GM18867 (cell line): ENCODE results near the gene FFAR1.
"Not testable (repeated sequence)": the region's sequence is repeated elsewhere in the genome, so short reads cannot be mapped to it uniquely, and the experiment has no call there.

Source experiments
- ATAC-seq: cut with Tn5 transposase; IDR thresholded peaks from one replicate; pipeline ENCODE4 v1.9.1; 2021; ENCODE audit warnings: mild to moderate bottlenecking, moderate library complexity; ENCODE audit not compliant: unreplicated experiment

The FFAR1 gene

GRCh38 chr19:35341006-35341405 is 6.7 kb upstream of the FFAR1 start:
- ATAC-seq, result no peak

DNA sequence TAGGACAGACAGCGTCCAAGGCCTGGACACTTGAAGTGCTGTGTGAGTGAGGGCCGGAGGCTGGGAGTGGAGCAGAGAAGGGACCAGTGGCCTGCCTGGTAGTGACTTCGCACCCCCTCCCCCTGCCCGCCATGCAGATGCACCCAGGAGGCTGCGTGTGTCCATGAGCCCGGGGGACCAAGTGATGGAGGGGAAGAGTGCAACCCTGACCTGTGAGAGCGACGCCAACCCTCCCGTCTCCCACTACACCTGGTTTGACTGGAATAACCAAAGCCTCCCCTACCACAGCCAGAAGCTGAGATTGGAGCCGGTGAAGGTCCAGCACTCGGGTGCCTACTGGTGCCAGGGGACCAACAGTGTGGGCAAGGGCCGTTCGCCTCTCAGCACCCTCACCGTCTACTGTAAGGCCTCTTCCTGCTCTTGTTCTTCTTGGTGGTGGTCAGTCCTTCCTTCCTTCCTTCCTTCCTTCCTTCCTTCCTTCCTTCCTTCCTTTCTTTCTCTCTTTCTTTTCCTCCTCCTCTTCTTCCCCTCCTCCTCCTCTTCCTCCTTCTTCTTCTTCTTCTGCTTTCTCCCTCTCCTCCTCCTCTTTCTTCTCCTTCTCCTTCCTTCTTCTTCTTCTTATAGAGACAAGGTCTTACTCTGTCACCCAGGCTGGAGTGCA is 6.0 kb upstream of the FFAR1 start:
- no peak for ATAC-seq

DNA sequence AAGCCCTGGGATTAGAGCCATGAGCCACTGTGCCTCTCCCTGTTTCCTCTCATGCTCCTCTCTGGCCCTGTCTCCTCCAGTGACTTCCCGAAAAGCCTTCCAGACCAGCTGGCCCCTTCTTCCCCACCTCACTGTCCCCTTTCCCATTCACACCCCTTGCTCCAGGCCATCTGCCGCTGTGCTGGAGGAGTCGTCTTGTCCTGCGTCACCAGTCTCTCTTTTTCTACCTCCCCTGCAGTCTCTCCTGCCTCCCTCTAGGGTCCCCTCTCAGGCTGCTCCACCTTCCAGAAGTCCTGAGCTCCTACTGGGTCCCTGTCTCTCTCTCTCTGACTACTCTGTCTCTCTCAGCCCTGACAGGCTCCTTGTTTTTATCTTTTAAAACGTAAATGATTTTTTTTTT is 5.3 kb upstream of the FFAR1 start:
- no peak for ATAC-seq

DNA sequence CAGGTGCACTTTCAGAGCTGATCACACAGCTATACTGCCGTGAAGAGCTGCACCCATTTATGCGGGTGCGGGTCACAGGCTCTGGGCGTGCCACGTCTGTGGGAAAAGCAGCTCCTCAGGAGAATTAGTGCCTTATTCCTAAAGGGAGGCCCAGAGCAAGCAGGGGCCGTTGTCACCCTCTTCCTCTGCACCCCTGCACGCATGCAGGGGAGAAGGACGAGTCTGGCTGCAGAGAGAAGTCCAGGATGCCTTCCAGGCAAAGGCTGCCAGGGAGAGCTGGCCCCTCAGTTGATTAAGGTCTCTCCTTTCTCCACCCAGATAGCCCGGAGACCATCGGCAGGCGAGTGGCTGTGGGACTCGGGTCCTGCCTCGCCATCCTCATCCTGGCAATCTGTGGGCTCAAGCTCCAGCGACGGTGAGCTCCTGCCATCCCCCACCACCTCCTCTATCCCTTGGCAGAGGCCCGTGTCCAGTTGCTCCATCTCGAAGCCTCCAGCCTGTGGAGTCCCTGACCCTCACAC is 3.1 kb upstream of the FFAR1 start:
- no peak for ATAC-seq

GRCh38 chr19:35345671-35346111 is 2.0 kb upstream of the FFAR1 start:
- ATAC-seq, result no peak

DNA sequence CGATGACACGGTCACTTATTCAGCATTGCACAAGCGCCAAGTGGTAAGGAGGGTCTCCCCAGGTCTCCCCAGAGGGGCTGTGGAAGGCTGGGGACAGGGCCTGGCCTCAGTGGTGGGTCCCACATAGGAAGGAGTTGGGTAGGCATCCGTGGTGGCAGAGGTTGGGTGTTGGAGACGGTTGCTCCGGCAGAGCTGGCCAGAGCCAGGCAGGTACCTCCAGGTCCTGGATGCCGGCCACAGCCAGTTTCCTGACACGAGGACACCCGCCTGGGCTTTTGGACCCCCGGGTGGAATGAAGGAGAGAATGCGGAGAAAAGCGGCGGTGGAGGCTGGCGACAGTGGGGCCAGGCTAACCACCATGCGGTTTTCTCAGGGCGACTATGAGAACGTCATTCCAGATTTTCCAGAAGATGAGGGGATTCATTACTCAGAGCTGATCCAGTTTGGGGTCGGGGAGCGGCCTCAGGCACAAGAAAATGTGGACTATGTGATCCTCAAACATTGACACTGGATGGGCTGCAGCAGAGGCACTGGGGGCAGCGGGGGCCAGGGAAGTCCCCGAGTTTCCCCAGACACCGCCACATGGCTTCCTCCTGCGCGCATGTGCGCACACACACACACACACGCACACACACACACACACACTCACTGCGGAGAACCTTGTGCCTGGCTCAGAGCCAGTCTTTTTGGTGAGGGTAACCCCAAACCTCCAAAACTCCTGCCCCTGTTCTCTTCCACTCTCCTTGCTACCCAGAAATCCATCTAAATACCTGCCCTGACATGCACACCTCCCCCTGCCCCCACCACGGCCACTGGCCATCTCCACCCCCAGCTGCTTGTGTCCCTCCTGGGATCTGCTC is 1.3 kb upstream of the FFAR1 start:
- no peak for ATAC-seq

- no peak for ATAC-seq
Observed at GRCh38 chr19:35347930-35348298, 212 bp downstream of the FFAR1 start.

DNA sequence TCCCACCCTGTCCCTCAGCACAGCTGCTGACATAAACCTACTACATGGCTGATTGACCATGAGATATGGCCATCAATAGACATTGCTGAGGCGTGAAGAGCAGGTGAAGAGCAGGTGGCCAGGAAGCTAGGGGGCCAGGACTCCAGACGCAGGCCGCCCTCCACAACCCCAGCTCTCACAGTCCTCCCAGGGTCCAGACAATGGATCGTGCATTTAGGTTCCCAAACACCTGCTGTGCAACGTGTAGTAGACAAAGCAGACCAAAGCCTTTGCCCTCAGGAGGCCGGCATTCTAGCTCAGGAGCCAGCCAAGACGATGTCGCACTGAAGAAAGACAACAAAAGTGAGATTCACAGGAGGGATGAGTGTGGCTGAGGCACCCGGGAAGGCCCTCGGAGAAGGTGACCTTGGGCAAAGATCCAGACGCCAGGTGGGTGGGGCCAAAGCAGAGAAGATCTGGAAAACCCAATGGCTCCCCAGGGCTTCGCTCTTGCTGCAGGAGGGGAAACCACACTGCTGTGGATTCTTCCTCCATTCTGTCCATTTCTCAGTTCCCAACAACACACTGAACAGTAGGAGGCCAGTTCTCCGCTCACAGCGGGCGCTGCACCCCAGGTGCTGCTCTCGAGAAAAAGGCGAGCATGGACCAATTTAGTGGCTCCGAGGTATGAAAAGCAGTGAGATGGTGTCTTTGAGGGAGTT is 1.4 kb downstream of the FFAR1 start:
- no peak for ATAC-seq

DNA sequence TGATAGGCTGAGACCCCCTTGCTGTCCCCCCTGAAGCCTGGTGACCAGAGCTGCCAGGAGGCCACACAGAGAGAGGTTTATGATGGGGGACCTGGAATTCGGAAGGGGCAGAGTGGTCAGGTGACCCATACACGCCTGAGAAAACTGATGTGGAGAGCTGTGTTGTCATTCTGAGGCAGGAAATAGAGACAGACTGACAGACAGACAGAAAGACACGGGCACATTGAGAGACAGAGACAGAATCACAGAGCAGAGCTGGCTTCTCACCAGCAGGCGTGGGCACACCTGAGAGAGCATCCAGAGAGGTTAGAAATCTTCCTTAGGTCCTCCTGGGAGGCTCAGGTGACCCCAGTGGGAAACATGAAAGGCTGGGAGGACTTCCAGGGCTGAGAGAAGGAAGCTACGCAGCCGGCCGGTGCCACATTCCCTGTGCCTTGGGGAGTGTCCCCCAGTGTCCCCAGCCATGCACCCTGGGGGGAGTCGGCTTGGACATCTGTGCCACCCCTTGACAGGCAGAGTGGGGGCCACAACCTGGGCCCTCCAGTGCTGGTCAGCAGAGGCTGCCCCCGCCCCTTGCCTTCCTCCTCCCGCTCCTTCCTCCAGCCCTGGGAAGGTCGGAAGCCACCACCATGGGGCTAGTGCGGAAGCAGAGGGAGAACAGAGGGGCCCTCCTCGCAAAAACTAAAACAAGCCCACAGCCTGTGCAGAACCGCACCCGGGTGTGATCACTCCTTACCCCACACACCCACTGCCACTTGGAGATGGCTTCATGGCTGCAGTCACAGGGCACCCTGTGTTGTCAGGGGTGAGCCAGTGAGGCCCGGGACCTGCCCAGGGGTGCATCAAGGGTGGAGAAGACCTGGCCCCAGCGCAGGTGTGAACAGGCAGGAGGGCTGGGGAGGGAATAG is 2.2 kb downstream of the FFAR1 start:
- ATAC-seq, result no peak

DNA sequence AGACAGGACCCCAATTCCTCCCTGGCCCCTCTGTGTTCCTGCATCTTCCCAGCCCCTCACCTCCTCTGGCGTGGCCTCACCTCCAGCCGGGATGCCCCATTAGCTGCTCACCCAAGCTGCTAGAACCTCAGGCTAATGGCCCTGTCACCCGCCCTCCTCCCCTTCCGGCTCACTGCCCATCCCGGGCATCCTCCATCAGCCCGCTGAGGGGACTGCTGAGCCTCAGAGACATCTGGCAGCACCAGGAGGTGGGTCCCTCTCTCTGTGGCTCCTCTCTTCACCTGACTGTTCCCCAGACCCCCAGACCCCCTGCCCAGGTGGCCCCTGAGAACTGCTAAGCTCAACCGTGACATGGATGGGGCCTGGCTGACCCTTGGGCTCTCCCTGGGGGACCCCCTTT is 2.9 kb downstream of the FFAR1 start:
- no peak for ATAC-seq

GRCh38 chr19:35351411-35352176 is 3.9 kb downstream of the FFAR1 start:
- ATAC-seq, result no peak

GRCh38 chr19:35352177-35352447 is 4.4 kb downstream of the FFAR1 start:
- ATAC-seq, result no peak

DNA sequence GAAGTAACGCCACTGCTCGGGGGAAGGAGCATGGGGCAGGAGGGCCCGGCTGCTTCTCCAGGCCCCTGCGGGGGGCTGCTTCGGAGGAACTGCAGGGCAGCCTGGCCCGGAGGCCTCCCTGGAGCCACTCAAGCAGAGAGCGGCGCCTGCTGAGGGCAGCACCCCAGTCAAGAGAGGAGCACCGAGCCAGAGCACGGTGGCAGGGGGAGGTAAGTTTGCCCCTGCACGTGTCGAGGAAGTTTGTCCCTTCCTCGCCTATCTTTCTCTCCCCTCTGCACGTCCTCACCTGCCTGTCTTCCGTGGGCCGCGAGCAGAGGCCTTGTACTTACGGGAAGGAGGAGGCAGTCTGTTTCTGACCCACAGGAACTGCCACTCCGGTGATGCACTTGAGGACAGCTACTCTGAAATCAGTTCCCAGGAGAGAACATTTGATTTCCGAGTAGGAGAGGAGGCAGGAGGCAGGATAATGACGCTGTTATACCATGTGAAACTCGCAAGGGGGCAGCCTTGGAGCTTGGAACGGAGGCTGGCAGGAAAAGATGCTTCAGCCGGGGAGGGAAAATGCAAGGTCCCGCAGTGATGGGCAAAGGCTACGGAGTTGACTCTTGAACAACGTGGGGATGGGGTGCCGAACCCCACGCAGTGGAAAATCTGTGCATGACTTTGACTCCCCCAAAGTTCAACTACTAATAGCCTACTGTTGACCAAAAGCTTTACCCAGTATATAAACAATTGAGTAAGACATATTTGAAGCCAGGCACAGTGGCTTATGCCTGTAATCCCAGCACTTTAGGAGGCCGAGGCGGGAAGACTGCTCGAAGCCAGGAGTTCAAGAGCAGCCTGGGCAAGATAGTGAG is 5.0 kb downstream of the FFAR1 start:
- ATAC-seq, result no peak

DNA sequence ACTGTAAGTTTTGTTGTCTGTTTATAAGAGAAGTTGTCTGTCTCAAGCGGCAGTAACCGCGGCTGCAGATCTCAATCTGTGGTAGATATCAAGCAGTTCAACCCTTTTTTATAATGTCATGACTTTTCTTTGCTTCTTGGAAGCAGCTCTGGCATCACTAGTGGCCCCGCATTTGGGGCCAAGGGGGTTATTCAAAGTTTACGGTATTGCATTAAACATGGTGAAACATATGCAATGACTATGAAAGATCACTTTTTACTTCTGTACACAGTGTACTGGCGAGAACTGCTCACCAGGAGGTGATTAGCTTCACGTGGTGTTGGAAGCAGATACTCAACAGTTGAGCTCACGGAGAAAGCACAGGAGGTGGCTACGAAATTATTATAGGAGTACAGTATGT is 5.9 kb downstream of the FFAR1 start:
- no peak for ATAC-seq

- no peak for ATAC-seq
Observed at GRCh38 chr19:35354898-35355297, 7.2 kb downstream of the FFAR1 start.

- no peak for ATAC-seq
Observed at GRCh38 chr19:35355791-35356460, 8.2 kb downstream of the FFAR1 start.

GRCh38 chr19:35357867-35358573 is 10.3 kb downstream of the FFAR1 start, which contains the start of gene FFAR3:
FFAR3 (plus strand) TSS chr19:35358460; CDS start chr19:35358891, 431 bp downstream.
- no peak for ATAC-seq

DNA sequence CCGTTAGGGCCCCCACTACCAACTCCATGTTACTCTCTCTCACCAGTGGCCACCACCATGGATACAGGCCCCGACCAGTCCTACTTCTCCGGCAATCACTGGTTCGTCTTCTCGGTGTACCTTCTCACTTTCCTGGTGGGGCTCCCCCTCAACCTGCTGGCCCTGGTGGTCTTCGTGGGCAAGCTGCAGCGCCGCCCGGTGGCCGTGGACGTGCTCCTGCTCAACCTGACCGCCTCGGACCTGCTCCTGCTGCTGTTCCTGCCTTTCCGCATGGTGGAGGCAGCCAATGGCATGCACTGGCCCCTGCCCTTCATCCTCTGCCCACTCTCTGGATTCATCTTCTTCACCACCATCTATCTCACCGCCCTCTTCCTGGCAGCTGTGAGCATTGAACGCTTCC is 11.1 kb downstream of the FFAR1 start:
- not testable (repeated sequence) for ATAC-seq
